Left renal pelvis (tissue), 4 donors: ENCODE results near the gene ADAMTS2. TPM values are rescaled to one million over a fixed set of nuclear protein-coding genes. Genes with fewer than 3 reads are reported as not detected.
"Not testable (repeated sequence)": the region's sequence is repeated elsewhere in the genome, so short reads cannot be mapped to it uniquely, and the experiment has no call there.

Experiments used
- DNase-seq, 4 donors: peaks; one replicate each; pipeline ENCODE4 v3.0.0-alpha.2; 2013; ENCODE audit warnings: low read depth in 4 of 4, low spot score in 3 of 4
- polyA plus RNA-seq, 4 donors: library from polyadenylated mRNA; unstranded; fragments of 120-200 nt; gene quantifications; one replicate each; pipeline ENCODE4 v1.2.1, GENCODE V29; 2013; ENCODE audit not compliant: insufficient read length in 4 of 4

ADAMTS2 gene
- polyA plus RNA-seq, 4 donors = 9.8 to 78.6 (median 14.0) TPM

GRCh38 chr5:179327021-179327735 is 18.1 kb downstream of the ADAMTS2 start:
- no peak for DNase-seq

- DNase-seq = no peak
Observed at GRCh38 chr5:179326122-179326927, 18.9 kb downstream of the ADAMTS2 start.

- DNase-seq = no peak
Observed at GRCh38 chr5:179325296-179326031, 19.8 kb downstream of the ADAMTS2 start.

GRCh38 chr5:179324760-179325295 is 20.4 kb downstream of the ADAMTS2 start:
- DNase-seq = no peak

GRCh38 chr5:179324316-179324715 is 20.9 kb downstream of the ADAMTS2 start:
- DNase-seq = not testable (repeated sequence)

- DNase-seq = no peak
Observed at GRCh38 chr5:179323026-179323870, 22.0 kb downstream of the ADAMTS2 start.

GRCh38 chr5:179322071-179323025 is 22.9 kb downstream of the ADAMTS2 start:
- no peak for DNase-seq

- no peak for DNase-seq
Observed at GRCh38 chr5:179321206-179321987, 23.9 kb downstream of the ADAMTS2 start.

- no peak for DNase-seq
Observed at GRCh38 chr5:179319741-179320281, 25.4 kb downstream of the ADAMTS2 start.

GRCh38 chr5:179319123-179319522 is 26.1 kb downstream of the ADAMTS2 start:
- no peak for DNase-seq

- no peak for DNase-seq
Observed at GRCh38 chr5:179318221-179318955, 26.9 kb downstream of the ADAMTS2 start.

- DNase-seq = no peak
Observed at GRCh38 chr5:179317411-179318220, 27.6 kb downstream of the ADAMTS2 start.

- no peak for DNase-seq
Observed at GRCh38 chr5:179316982-179317381, 28.3 kb downstream of the ADAMTS2 start.

DNA sequence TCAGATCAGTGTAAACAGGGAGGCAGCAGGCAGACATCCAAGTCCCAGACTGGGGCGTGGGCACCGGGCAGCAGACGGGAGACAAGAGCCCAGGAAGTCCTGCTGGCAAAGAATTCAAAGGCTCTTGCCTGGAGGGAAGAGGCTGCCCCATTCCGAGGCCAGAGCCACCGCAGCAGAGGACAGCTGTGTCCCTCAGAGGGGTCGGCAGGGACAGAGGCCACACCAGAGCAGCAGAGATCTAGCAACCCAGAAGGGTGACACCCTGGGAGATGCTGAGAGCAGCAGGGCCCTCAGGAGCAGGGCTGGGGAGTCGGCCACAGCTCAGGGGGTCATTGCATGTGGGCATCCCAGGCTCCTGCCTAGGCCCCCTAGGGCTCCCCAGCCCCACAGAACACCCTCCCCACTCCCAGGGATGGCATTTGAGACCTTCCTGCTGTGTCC is 29.1 kb downstream of the ADAMTS2 start:
- no peak for DNase-seq

- DNase-seq = no peak
Observed at GRCh38 chr5:179315356-179315890, 29.8 kb downstream of the ADAMTS2 start.
